Stimulated activated CD4-positive, alpha-beta T cell treated with anti-CD3 and anti-CD28 coated beads, Interleukin-1b, Interleukin-23, amount 100 ng/mL, for 48 hours (primary cell): Measurements from ENCODE around the gene CLN3.
"Not testable (repeated sequence)": the region's sequence is repeated elsewhere in the genome, so short reads cannot be mapped to it uniquely, and the experiment has no call there.

Source experiments
- DNase-seq: peaks from one replicate; pipeline ENCODE4 v3.0.0-alpha.2; 2020

The CLN3 gene

DNA sequence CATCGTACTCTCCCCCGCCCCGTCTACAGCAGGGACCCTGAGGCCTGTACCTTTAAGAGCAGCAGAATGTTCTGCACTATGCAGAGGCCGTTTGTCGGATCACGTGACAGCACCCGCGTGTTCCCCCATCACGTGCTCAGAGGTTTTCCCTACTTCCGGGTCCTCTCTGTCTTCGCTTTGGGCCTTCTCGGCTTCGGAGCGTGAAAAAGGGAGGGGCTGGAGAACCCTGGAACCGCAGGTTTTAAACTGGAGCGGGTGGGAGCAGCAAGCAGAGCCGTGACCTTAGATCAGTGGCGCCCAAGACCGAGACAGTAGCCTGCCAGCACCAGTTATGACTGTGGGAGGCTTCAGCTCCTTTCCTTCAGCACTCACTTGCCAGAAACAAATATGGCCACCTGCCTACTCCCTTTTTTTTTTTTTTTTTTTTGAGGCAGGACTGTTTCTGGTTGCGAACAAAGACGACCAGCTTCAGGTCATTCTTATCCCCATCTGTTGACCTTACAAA is at the start of gene CLN3:
TSS of gene CLN3 (minus strand) at position 105 of the 505 bp plus-strand sequence. CDS start 315 bp downstream, outside the sequence.
- peak; percentile 90 for DNase-seq

DNA sequence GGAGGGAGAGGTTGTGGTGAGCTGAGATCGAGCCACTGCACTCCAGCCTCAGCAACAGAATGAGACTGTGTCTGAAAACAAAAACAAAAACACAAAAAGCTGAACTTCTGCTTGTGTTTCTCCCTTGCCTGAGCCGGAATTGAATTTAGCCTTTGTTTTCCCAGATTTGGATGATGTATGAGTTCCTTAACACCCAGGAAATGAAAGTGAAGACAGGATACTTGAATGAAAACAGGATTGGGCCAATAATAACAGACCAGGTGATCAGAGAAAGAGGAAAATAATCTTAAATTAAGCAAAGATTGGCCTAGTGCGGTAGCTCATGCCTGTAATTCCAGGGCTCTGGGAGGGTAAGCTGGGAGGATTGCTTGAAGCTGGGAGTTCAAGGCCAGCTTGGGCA is 48.5 kb upstream of the CLN3 start:
- DNase-seq: no peak

- DNase-seq: no peak
Observed at GRCh38 chr16:28538733-28539596, 47.1 kb upstream of the CLN3 start, which contains the start of gene NUPR1. Gene NUPR1 (minus strand): TSS chr16:28538974. CDS start chr16:28538907, 67 bp downstream.

- DNase-seq: no peak
Observed at GRCh38 chr16:28537964-28538732, 46.3 kb upstream of the CLN3 start.

- DNase-seq: no peak
Observed at GRCh38 chr16:28537076-28537475, 45.2 kb upstream of the CLN3 start.

GRCh38 chr16:28534542-28535373 is 42.9 kb upstream of the CLN3 start:
- DNase-seq: no peak

DNA sequence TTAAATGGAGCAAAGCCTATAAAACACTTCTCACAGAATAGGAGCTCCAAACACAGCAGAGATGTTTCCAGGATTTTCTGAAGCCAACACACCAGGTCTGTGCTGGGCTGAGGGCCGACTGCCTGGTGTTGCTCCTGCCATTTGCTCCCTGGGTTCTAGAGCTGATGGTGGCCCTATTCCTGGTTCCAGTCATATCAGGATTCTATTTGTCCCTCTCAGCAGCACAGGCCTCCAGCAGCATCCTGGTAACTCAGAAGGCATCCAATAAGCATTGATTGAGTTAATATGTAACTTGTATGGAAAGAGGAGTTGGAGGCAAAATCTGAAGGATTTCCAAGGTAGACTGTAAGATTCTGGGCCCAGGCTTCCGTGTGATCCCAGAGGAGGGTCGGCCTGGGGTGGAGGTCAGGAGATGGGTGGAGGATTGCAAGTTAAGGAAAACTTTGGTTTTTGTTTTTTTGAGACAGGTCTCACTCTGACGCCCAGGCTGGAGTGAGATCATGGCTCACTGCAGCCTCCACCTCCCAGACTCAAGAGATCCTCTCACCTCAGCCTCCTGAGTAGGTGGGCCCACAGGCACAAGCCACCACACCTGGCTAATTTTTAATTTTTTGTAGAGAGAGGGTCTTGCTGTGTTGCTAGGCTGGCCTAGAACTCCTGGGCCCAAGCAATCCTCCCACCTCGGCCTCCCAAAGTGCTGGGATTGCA is 41.2 kb upstream of the CLN3 start:
- DNase-seq: no peak

DNA sequence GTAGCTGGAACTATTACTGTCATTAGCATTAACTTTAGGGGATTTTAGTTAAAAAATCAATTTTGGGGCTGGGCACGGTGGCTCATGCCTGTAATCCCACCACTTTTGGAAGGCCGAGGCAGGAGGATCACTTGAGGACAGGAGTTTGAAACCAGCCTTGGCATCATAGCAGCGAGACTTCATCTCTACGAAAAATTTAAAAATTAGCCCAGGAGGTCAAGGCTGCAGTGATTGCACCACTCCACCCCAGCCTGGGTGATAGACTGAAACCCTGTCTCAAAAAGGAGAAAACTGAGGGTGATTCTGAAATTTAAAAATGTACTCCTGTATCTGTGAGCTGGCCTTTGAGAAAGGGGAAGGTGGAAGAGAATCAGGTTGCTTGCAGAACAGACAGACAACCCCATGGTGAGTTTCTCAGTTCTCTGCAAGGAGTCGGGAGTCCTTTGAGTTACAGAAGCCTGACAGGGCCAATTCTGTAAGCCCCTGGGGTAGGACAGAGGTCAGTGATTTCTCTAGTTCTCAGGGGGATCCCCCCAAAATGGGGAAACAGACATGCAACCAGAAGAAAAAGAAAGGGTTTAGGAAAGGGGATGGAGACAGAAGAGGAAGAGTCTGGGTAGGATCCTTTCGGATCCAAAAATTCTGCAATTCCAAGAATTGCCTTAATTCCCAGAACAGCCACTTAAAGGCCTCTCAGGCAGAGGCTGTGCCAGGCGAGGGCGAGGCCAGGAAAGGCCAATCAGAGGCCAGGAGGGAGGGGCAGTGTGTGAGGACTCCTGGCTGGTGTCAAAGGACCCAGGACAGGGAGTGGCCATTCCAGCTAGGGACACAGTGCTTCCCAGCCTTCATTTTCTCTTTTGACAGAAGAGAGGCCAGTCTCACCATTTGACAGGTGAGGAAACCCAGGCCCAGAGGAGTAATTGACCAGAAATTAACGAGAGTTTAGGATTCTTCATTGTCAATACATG is 40.2 kb upstream of the CLN3 start:
- no peak for DNase-seq

GRCh38 chr16:28529124-28529523 is 37.2 kb upstream of the CLN3 start:
- no peak for DNase-seq

DNA sequence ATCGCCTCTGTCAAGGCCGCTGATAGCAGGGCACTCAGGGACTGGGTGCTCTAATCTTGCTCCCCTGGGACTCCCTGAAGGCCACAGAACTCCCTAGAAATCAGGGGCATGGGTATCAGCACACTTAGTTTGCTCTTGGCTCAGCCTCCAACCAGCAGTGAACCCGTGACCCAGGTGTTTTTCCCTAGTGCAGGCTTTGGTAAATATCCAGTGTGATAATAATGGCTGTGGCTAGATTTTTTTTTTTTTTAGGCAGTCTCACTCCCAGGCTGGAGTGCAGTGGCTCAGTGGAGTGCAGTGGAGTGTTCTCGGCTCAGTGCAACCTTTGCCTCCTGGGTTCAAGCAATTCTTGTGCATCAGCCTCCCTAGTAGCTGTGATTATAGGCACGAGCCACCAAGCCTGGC is 36.6 kb upstream of the CLN3 start:
- DNase-seq: no peak

GRCh38 chr16:28527985-28528384 is 36.1 kb upstream of the CLN3 start:
- no peak for DNase-seq

- DNase-seq: not testable (repeated sequence)
Observed at GRCh38 chr16:28527100-28527785, 35.4 kb upstream of the CLN3 start.

- DNase-seq: no peak
Observed at GRCh38 chr16:28526201-28527099, 34.6 kb upstream of the CLN3 start.

GRCh38 chr16:28524681-28525171 is 32.9 kb upstream of the CLN3 start:
- no peak for DNase-seq

- DNase-seq: no peak
Observed at GRCh38 chr16:28522792-28523191, 30.9 kb upstream of the CLN3 start.

- DNase-seq: no peak
Observed at GRCh38 chr16:28521436-28521835, 29.6 kb upstream of the CLN3 start.

- no peak for DNase-seq
Observed at GRCh38 chr16:28520672-28521071, 28.8 kb upstream of the CLN3 start.

DNA sequence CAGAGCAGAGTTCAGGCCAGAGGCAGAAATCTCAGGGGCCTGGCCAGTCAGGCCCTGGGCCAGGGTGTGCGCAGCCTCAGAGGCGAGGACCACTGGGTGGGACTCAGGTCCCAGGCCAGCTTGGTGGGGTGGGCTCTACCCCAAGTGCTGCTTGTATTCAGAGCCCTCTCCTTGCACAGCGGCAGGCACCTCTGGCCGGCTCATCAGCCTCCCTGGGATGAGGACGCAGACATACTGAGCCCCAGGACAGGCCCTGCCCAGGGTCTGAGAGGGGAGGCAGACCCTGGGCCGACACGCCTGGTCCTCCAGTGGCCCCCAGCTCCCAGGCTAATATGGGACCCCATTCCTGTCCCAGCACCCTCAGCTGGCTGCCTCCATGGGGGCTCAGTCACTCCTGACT is 22.4 kb upstream of the CLN3 start:
- DNase-seq: no peak
